ENCODE results near the gene MIGA2.
A peak's percentile ranks its signal among the peaks of the same experiment; 100 is the strongest.
"Not testable (repeated sequence)": the region's sequence is repeated elsewhere in the genome, so short reads cannot be mapped to it uniquely, and the experiment has no call there.

Gene MIGA2

GRCh38 chr9:129105857-129106694, 69.7 kb downstream of the MIGA2 start:
- no peak for DNase-seq (ENCODE audit: low read depth in 1 of 2, low spot score in 1 of 2)
- no peak for TF ChIP-seq JUND (IDR thresholded peaks at IDR 0.05; ENCODE audit: low read depth)
- in situ Hi-C loops (cut with HindIII; ENCODE audit: low pct_unique_long_range_greater_than_20kb, low sequenced_read_pairs) = no loop called here

GRCh38 chr9:129107651-129108050, 71.2 kb downstream of the MIGA2 start:
- DNase-seq (ENCODE audit: low read depth in 1 of 2, low spot score in 1 of 2) = no peak
- no peak for TF ChIP-seq JUND (IDR thresholded peaks at IDR 0.05; ENCODE audit: low read depth)
- in situ Hi-C loops (cut with HindIII; ENCODE audit: low pct_unique_long_range_greater_than_20kb, low sequenced_read_pairs) = no loop called here

GRCh38 chr9:129108083-129108804, 71.8 kb downstream of the MIGA2 start:
- no peak for DNase-seq (ENCODE audit: low read depth in 1 of 2, low spot score in 1 of 2)
- no peak for TF ChIP-seq JUND (IDR thresholded peaks at IDR 0.05; ENCODE audit: low read depth)
- in situ Hi-C loops (cut with HindIII; ENCODE audit: low pct_unique_long_range_greater_than_20kb, low sequenced_read_pairs) = no loop called here

GRCh38 chr9:129108805-129109536, 72.5 kb downstream of the MIGA2 start:
- peak in 1 of 2 experiments; percentile 82 for DNase-seq (ENCODE audit: low read depth in 1 of 2, low spot score in 1 of 2)
- in situ Hi-C loops (cut with HindIII; ENCODE audit: low pct_unique_long_range_greater_than_20kb, low sequenced_read_pairs) = no loop called here

GRCh38 chr9:129109537-129109903, 73.1 kb downstream of the MIGA2 start:
- in situ Hi-C loops (cut with HindIII; ENCODE audit: low pct_unique_long_range_greater_than_20kb, low sequenced_read_pairs) = no loop called here
- TF ChIP-seq JUND (IDR thresholded peaks at IDR 0.05; ENCODE audit: low read depth) = no peak
- DNase-seq (ENCODE audit: low read depth in 1 of 2, low spot score in 1 of 2) = peak in 1 of 2 experiments; percentile 64

More at GRCh38 chr9:129108805-129109536, 72.5 kb downstream of the MIGA2 start:
- TF ChIP-seq JUND (IDR thresholded peaks at IDR 0.05; ENCODE audit: low read depth) = no peak

GRCh38 chr9:129109952-129110739, 73.7 kb downstream of the MIGA2 start:
- DNase-seq (ENCODE audit: low read depth in 1 of 2, low spot score in 1 of 2) = no peak
- in situ Hi-C loops (cut with HindIII; ENCODE audit: low pct_unique_long_range_greater_than_20kb, low sequenced_read_pairs) = no loop called here
- TF ChIP-seq JUND (IDR thresholded peaks at IDR 0.05; ENCODE audit: low read depth) = no peak

- in situ Hi-C loops (cut with HindIII; ENCODE audit: low pct_unique_long_range_greater_than_20kb, low sequenced_read_pairs) = no loop called here
- TF ChIP-seq JUND (IDR thresholded peaks at IDR 0.05; ENCODE audit: low read depth) = no peak
- DNase-seq (ENCODE audit: low read depth in 1 of 2, low spot score in 1 of 2) = peak; percentile 97 to 99
These were observed 74.5 kb downstream of the MIGA2 start, which contains the start of the genes CRAT and PTPA for GRCh38 chr9:129110740-129111527. TSS of gene CRAT (minus strand) at chr9:129110793. CDS start at chr9:129110509, 284 bp downstream. TSS of gene PTPA (plus strand) at chr9:129111415. CDS start at chr9:129111601, 186 bp downstream.

GRCh38 chr9:129111528-129112151, 75.2 kb downstream of the MIGA2 start:
- TF ChIP-seq JUND (IDR thresholded peaks at IDR 0.05; ENCODE audit: low read depth) = no peak
- in situ Hi-C loops (cut with HindIII; ENCODE audit: low pct_unique_long_range_greater_than_20kb, low sequenced_read_pairs) = no loop called here
- peak; percentile 44 to 46 for DNase-seq (ENCODE audit: low read depth in 1 of 2, low spot score in 1 of 2)

- in situ Hi-C loops (cut with HindIII; ENCODE audit: low pct_unique_long_range_greater_than_20kb, low sequenced_read_pairs); DNase-seq (ENCODE audit: low read depth in 1 of 2, low spot score in 1 of 2): not testable (repeated sequence)
These were observed 76.1 kb downstream of the MIGA2 start for GRCh38 chr9:129112526-129112925.

- no peak for DNase-seq (ENCODE audit: low read depth in 1 of 2, low spot score in 1 of 2)
- in situ Hi-C loops (cut with HindIII; ENCODE audit: low pct_unique_long_range_greater_than_20kb, low sequenced_read_pairs) = no loop called here
These were observed 77.3 kb downstream of the MIGA2 start for GRCh38 chr9:129113645-129114304.

More at GRCh38 chr9:129113645-129114304, 77.3 kb downstream of the MIGA2 start:
- TF ChIP-seq JUND (IDR thresholded peaks at IDR 0.05; ENCODE audit: low read depth) = no peak

Measured in T47D (cell line).